Colonic mucosa (tissue), 4 donors: ENCODE results near the gene MAGOHB. TPM values are rescaled to one million over a fixed set of nuclear protein-coding genes. Genes with fewer than 3 reads are reported as not detected.

Experiments used
- DNase-seq: peaks from one replicate; pipeline ENCODE4 v3.0.0-alpha.2; 2020
- H3K27ac ChIP-seq: fragments of 200-600 bp; one replicate; pipeline ENCODE4 v1.8.0; 2021
- H3K27me3 ChIP-seq: fragments of 200-600 bp; one replicate; pipeline ENCODE4 v1.8.0; 2021
- H3K36me3 ChIP-seq: fragments of 200-600 bp; one replicate; pipeline ENCODE4 v1.8.0; 2021
- H3K4me1 ChIP-seq: fragments of 200-600 bp; one replicate; pipeline ENCODE4 v1.8.0; 2021; ENCODE audit warnings: mild to moderate bottlenecking
- H3K4me3 ChIP-seq: fragments of 200-600 bp; one replicate; pipeline ENCODE4 v1.8.0; 2021
- H3K9ac ChIP-seq, 2 donors: one replicate each; pipeline ENCODE4 v1.7.0; 2013; ENCODE audit warnings: control low read depth in 2 of 2, low read depth in 2 of 2, low read length in 2 of 2
- H3K9me3 ChIP-seq: fragments of 200-600 bp; one replicate; pipeline ENCODE4 v1.8.0; 2021
- CTCF ChIP-seq: fragments of 200-600 bp; IDR thresholded peaks from one replicate; pipeline ENCODE4 v1.8.0; 2022; ENCODE audit warnings: antibody characterized with exemption, mild to moderate bottlenecking
- intact Hi-C: fragments of 100-400 bp; cut with DNase I; formaldehyde crosslinking; loops from one replicate; pipeline ENCODE4 v1.14.1; 2022
- total RNA-seq, 2 donors: library from RNA; stranded (reverse); fragmentation: NEBNext Ultra II Directional in 1 of 2; extraction: Animal tissue kit (Norgen Biotek cat#: 25700) in 1 of 2; gene quantifications; one replicate each; pipeline ENCODE4 v1.2.1, GENCODE V29; 2021
- donor health status: healthy.
- donor health status: DM: no; HTN: no; CAD: no.
- donor health status: DM: no; HTN: no; CAD: no.

MAGOHB gene
- total RNA-seq, 2 donors from 2014 or later, result 13.9 to 38.1 TPM

GRCh38 chr12:10557329-10557728, 56.1 kb downstream of the MAGOHB start:
- H3K27me3 ChIP-seq, result no peaks in the 10 kb centered on the region
- H3K4me1 ChIP-seq, result no peaks in the 10 kb centered on the region
- H3K9ac ChIP-seq, result no peak overlapping the region
- intact Hi-C loops, result no loop called here
- H3K4me3 ChIP-seq, result no peak overlapping the region
- no peak for DNase-seq
- no peaks in the 10 kb centered on the region for H3K36me3 ChIP-seq
- H3K27ac ChIP-seq, result no peak overlapping the region
- no peak for TF ChIP-seq CTCF
- no peaks in the 10 kb centered on the region for H3K9me3 ChIP-seq

GRCh38 chr12:10554756-10555481, 58.5 kb downstream of the MAGOHB start:
- Histone ChIP-seq H3K9me3 (no peaks in the 10 kb centered on the region), H3K27ac (no peak overlapping the region), H3K4me1 (no peaks in the 10 kb centered on the region), H3K27me3 (no peaks in the 10 kb centered on the region), H3K9ac (no peak overlapping the region), H3K4me3 (no peak overlapping the region), H3K36me3 (no peaks in the 10 kb centered on the region)
- intact Hi-C loops, result no loop called here
- no peak for DNase-seq
- no peak for TF ChIP-seq CTCF

GRCh38 chr12:10554228-10554755, 59.1 kb downstream of the MAGOHB start:
- Histone ChIP-seq H3K36me3 (no peaks in the 10 kb centered on the region), H3K27me3 (no peaks in the 10 kb centered on the region), H3K9ac (no peak overlapping the region), H3K4me3 (no peak overlapping the region), H3K9me3 (no peaks in the 10 kb centered on the region), H3K4me1 (no peaks in the 10 kb centered on the region), H3K27ac (no peak overlapping the region)
- DNase-seq, result no peak
- intact Hi-C loops, result no loop called here
- no peak for TF ChIP-seq CTCF

Other genes with a start within 250 kb of the MAGOHB start
- 1 to 10 TPM; 1.1 to 1.6 TPM for gene KLRK1, start 223.6 kb downstream of the MAGOHB start, total RNA-seq
- under 1 TPM; 0.47 to 0.80 TPM for gene KLRC4, start 203.9 kb downstream of the MAGOHB start, total RNA-seq
- not detected for gene KLRC3, start 193.0 kb downstream of the MAGOHB start, total RNA-seq
- under 1 TPM in 1 of 2 donors, not detected in 1; 0.50 TPM for gene KLRC2, start 177.6 kb downstream of the MAGOHB start, total RNA-seq
- 1 to 10 TPM; 1.0 to 1.3 TPM for gene KLRC1, start 160.2 kb downstream of the MAGOHB start, total RNA-seq
- gene EIF2S3B, start 107.7 kb downstream of the MAGOHB start, total RNA-seq, result 1 to 10 TPM in 1 of 2 donors, under 1 TPM in 1; 0.77 to 2.7 TPM
- gene STYK1, start 60.4 kb upstream of the MAGOHB start, total RNA-seq, result 10 to 100 TPM; 24.5 to 53.3 TPM
- gene YBX3, start 109.7 kb upstream of the MAGOHB start, total RNA-seq, result 100 to 1,000 TPM; 162 to 166 TPM
- gene TAS2R7, start 189.0 kb upstream of the MAGOHB start, total RNA-seq, result not detected
- not detected for gene TAS2R8, start 193.7 kb upstream of the MAGOHB start, total RNA-seq
- gene TAS2R9, start 196.6 kb upstream of the MAGOHB start, total RNA-seq, result not detected
- not detected for gene TAS2R10, start 212.7 kb upstream of the MAGOHB start, total RNA-seq
- 1 to 10 TPM in 1 of 2 donors, under 1 TPM in 1; 0.72 to 1.0 TPM for gene PRR4, start 235.9 kb upstream of the MAGOHB start, total RNA-seq